ENCODE data around the gene TMEM109. TPM values are rescaled to one million over a fixed set of nuclear protein-coding genes. Genes with fewer than 3 reads are reported as not detected.

The TMEM109 gene
- total RNA-seq, 1 donor from 2014 or later, result 64.5 TPM

- DNase-seq (ENCODE audit: low read depth), result no peak
- peak overlapping the region; percentile 94 for H3K4me3 ChIP-seq (ENCODE audit: low read depth, low read length)
- peaks cover 9% of the 10 kb centered on the region for H3K36me3 ChIP-seq (ENCODE audit: control insufficient read depth, insufficient read depth, low read length)
- TF ChIP-seq, protein P1, sequence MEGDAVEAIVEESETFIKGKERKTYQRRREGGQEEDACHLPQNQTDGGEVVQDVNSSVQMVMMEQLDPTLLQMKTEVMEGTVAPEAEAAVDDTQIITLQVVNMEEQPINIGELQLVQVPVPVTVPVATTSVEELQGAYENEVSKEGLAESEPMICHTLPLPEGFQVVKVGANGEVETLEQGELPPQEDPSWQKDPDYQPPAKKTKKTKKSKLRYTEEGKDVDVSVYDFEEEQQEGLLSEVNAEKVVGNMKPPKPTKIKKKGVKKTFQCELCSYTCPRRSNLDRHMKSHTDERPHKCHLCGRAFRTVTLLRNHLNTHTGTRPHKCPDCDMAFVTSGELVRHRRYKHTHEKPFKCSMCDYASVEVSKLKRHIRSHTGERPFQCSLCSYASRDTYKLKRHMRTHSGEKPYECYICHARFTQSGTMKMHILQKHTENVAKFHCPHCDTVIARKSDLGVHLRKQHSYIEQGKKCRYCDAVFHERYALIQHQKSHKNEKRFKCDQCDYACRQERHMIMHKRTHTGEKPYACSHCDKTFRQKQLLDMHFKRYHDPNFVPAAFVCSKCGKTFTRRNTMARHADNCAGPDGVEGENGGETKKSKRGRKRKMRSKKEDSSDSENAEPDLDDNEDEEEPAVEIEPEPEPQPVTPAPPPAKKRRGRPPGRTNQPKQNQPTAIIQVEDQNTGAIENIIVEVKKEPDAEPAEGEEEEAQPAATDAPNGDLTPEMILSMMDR (IDR thresholded peaks at IDR 0.05; ENCODE audit: insufficient read depth, low read length, poor library complexity, severe bottlenecking), result no peak
- H3K27me3 ChIP-seq (ENCODE audit: control insufficient read depth, insufficient read depth, low read length), result no peaks in the 10 kb centered on the region
Observed at GRCh38 chr11:60924906-60925853, 11.2 kb downstream of the TMEM109 start.

GRCh38 chr11:60925868-60926267, 11.9 kb downstream of the TMEM109 start:
- H3K4me3 ChIP-seq (ENCODE audit: low read depth, low read length), result peak overlapping the region; percentile 94
- no peaks in the 10 kb centered on the region for H3K27me3 ChIP-seq (ENCODE audit: control insufficient read depth, insufficient read depth, low read length)
- peak; percentile 48 for DNase-seq (ENCODE audit: low read depth)
- TF ChIP-seq, protein P1 (IDR thresholded peaks at IDR 0.05; ENCODE audit: insufficient read depth, low read length, poor library complexity, severe bottlenecking), result no peak
- peaks cover 10% of the 10 kb centered on the region for H3K36me3 ChIP-seq (ENCODE audit: control insufficient read depth, insufficient read depth, low read length)

DNA sequence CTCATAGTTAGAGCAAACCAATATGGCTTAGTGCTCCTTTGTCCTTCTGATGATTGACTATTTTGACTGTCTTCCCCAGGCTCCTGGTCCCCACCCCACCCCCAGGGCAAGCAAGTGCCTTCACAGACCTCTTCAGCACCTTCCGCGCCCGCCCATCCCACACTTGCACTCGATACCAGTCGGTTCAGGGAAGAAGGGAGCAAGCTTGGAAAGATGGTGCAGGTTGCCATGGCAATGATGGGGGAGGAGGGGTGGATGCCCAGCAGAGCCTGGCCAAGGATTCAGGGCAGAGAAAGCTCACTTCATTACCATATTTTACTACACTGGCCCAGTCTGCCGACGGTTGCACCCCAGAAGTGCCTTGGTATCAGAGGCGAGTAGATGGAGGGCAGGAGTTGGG, 12.5 kb downstream of the TMEM109 start:
- Histone ChIP-seq H3K36me3 (ENCODE audit: control insufficient read depth, insufficient read depth, low read length) (peaks cover 8% of the 10 kb centered on the region), H3K4me3 (ENCODE audit: low read depth, low read length) (no peak overlapping the region), H3K27me3 (ENCODE audit: control insufficient read depth, insufficient read depth, low read length) (no peaks in the 10 kb centered on the region)
- TF ChIP-seq, protein P1 (IDR thresholded peaks at IDR 0.05; ENCODE audit: insufficient read depth, low read length, poor library complexity, severe bottlenecking), result no peak
- DNase-seq (ENCODE audit: low read depth), result no peak

GRCh38 chr11:60927061-60927592, 13.2 kb downstream of the TMEM109 start:
- no peak overlapping the region for H3K4me3 ChIP-seq (ENCODE audit: low read depth, low read length)
- H3K27me3 ChIP-seq (ENCODE audit: control insufficient read depth, insufficient read depth, low read length), result no peaks in the 10 kb centered on the region
- no peak for DNase-seq (ENCODE audit: low read depth)
- H3K36me3 ChIP-seq (ENCODE audit: control insufficient read depth, insufficient read depth, low read length), result peaks cover 8% of the 10 kb centered on the region
- TF ChIP-seq, protein P1 (IDR thresholded peaks at IDR 0.05; ENCODE audit: insufficient read depth, low read length, poor library complexity, severe bottlenecking), result no peak

DNA sequence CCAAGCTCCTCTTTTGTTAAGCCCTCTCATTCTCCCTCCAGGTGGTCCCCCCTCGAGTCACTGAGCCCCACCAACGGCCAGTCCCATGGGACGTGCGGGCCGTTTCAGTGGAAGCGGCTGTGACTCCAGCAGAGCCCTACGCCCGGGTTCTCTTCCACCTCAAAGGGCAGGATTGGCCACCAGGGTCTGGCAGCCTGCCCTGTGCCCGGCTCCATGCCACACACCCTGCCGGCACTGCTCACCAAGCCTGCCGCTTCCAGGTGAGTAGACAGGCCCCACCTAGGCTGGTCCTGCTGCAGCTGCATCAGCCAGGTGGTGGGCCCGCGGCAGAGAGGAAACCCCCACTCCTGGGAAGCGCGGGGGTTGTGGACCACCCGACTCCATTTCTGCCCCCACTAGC, 13.6 kb downstream of the TMEM109 start:
- Histone ChIP-seq H3K36me3 (ENCODE audit: control insufficient read depth, insufficient read depth, low read length) (peaks cover 8% of the 10 kb centered on the region), H3K27me3 (ENCODE audit: control insufficient read depth, insufficient read depth, low read length) (no peaks in the 10 kb centered on the region), H3K4me3 (ENCODE audit: low read depth, low read length) (no peak overlapping the region)
- no peak for DNase-seq (ENCODE audit: low read depth)
- TF ChIP-seq, protein P1 (IDR thresholded peaks at IDR 0.05; ENCODE audit: insufficient read depth, low read length, poor library complexity, severe bottlenecking), result no peak
